ENCODE data around the gene RNF113A.

RNF113A gene

GRCh38 chrX:119885554-119886428 lies 14.3 kb upstream of the RNF113A start:
- WGBS, result 90% methylated on average over 10 of the region's 11 CpGs
- Histone ChIP-seq H3K9me3 (ENCODE audit: insufficient read depth, low read depth, low read length) (no peaks in the 10 kb centered on the region), H3K4me1 (ENCODE audit: insufficient read depth, low read length) (no peaks in the 10 kb centered on the region), H3K9ac (ENCODE audit: low read depth, low read length) (no peak overlapping the region), H3K4me3 (ENCODE audit: low read length) (no peak overlapping the region), H3K27ac (ENCODE audit: low read depth, low read length) (no peak overlapping the region), H3K27me3 (ENCODE audit: insufficient read depth, low read length) (no peaks in the 10 kb centered on the region), H3K36me3 (ENCODE audit: insufficient read depth, low read length) (no peaks in the 10 kb centered on the region)

GRCh38 chrX:119880552-119881437 lies 9.3 kb upstream of the RNF113A start:
- H3K4me3 ChIP-seq (ENCODE audit: low read length), result no peak overlapping the region
- no peaks in the 10 kb centered on the region for H3K27me3 ChIP-seq (ENCODE audit: insufficient read depth, low read length)
- no peak overlapping the region for H3K27ac ChIP-seq (ENCODE audit: low read depth, low read length)

GRCh38 chrX:119880076-119880475 lies 8.5 kb upstream of the RNF113A start:
- no peaks in the 10 kb centered on the region for H3K4me1 ChIP-seq (ENCODE audit: insufficient read depth, low read length)
- H3K27me3 ChIP-seq (ENCODE audit: insufficient read depth, low read length), result no peaks in the 10 kb centered on the region
- 95% methylated on average over 4 of the region's 5 CpGs for WGBS
- H3K9ac ChIP-seq (ENCODE audit: low read depth, low read length), result no peak overlapping the region
- H3K27ac ChIP-seq (ENCODE audit: low read depth, low read length), result no peak overlapping the region
- no peak overlapping the region for H3K4me3 ChIP-seq (ENCODE audit: low read length)
- H3K36me3 ChIP-seq (ENCODE audit: insufficient read depth, low read length), result peaks cover 18% of the 10 kb centered on the region
- no peaks in the 10 kb centered on the region for H3K9me3 ChIP-seq (ENCODE audit: insufficient read depth, low read depth, low read length)

More at GRCh38 chrX:119880552-119881437, 9.3 kb upstream of the RNF113A start:
- WGBS, result 66% methylated on average over 11 of the region's 11 CpGs
- Histone ChIP-seq H3K9me3 (ENCODE audit: insufficient read depth, low read depth, low read length) (no peaks in the 10 kb centered on the region), H3K36me3 (ENCODE audit: insufficient read depth, low read length) (peaks cover 14% of the 10 kb centered on the region), H3K9ac (ENCODE audit: low read depth, low read length) (no peak overlapping the region), H3K4me1 (ENCODE audit: insufficient read depth, low read length) (no peaks in the 10 kb centered on the region)

GRCh38 chrX:119878740-119879139 lies 7.2 kb upstream of the RNF113A start:
- peaks cover 23% of the 10 kb centered on the region for H3K36me3 ChIP-seq (ENCODE audit: insufficient read depth, low read length)
- no peak overlapping the region for H3K4me3 ChIP-seq (ENCODE audit: low read length)
- no peaks in the 10 kb centered on the region for H3K9me3 ChIP-seq (ENCODE audit: insufficient read depth, low read depth, low read length)
- H3K27me3 ChIP-seq (ENCODE audit: insufficient read depth, low read length), result no peaks in the 10 kb centered on the region
- no peaks in the 10 kb centered on the region for H3K4me1 ChIP-seq (ENCODE audit: insufficient read depth, low read length)
- no peak overlapping the region for H3K9ac ChIP-seq (ENCODE audit: low read depth, low read length)
- H3K27ac ChIP-seq (ENCODE audit: low read depth, low read length), result no peak overlapping the region
- WGBS, result no CpG with 5 or more reads among the region's 2 CpGs

- peak overlapping the region; percentile 93; the same call in 1 of the 2 replicates for H3K27ac ChIP-seq (ENCODE audit: low read depth, low read length)
- peak overlapping the region; percentile 77 for H3K9ac ChIP-seq (ENCODE audit: low read depth, low read length)
- no peaks in the 10 kb centered on the region for H3K27me3 ChIP-seq (ENCODE audit: insufficient read depth, low read length)
- peaks cover 12% of the 10 kb centered on the region for H3K36me3 ChIP-seq (ENCODE audit: insufficient read depth, low read length)
- no peaks in the 10 kb centered on the region for H3K4me1 ChIP-seq (ENCODE audit: insufficient read depth, low read length)
- no peaks in the 10 kb centered on the region for H3K9me3 ChIP-seq (ENCODE audit: insufficient read depth, low read depth, low read length)
- H3K4me3 ChIP-seq (ENCODE audit: low read length), result peak overlapping the region; percentile 91
- under 1% methylated on average over 26 of the region's 26 CpGs for WGBS
Measured at GRCh38 chrX:119871245-119871598, 311 bp downstream of the RNF113A start.

GRCh38 chrX:119870626-119871131 lies 854 bp downstream of the RNF113A start:
- 4% methylated on average over 25 of the region's 25 CpGs for WGBS
- H3K9ac ChIP-seq (ENCODE audit: low read depth, low read length), result peak overlapping the region; percentile 77
- H3K4me1 ChIP-seq (ENCODE audit: insufficient read depth, low read length), result no peaks in the 10 kb centered on the region
- H3K4me3 ChIP-seq (ENCODE audit: low read length), result peak overlapping the region; percentile 91
- peaks cover 8% of the 10 kb centered on the region for H3K36me3 ChIP-seq (ENCODE audit: insufficient read depth, low read length)
- H3K27ac ChIP-seq (ENCODE audit: low read depth, low read length), result no peak overlapping the region
- H3K9me3 ChIP-seq (ENCODE audit: insufficient read depth, low read depth, low read length), result no peaks in the 10 kb centered on the region
- no peaks in the 10 kb centered on the region for H3K27me3 ChIP-seq (ENCODE audit: insufficient read depth, low read length)

GRCh38 chrX:119853444-119853843 lies 18.1 kb downstream of the RNF113A start:
- no peaks in the 10 kb centered on the region for H3K27me3 ChIP-seq (ENCODE audit: insufficient read depth, low read length)
- peak overlapping the region; percentile 99 for H3K4me3 ChIP-seq (ENCODE audit: low read length)
- WGBS, result 58% methylated on average over 5 of the region's 10 CpGs

GRCh38 chrX:119852382-119853353 lies 18.9 kb downstream of the RNF113A start, which contains the start of gene UPF3B:
TSS of gene UPF3B (minus strand) at chrX:119852963. CDS start at chrX:119852928, 35 bp downstream.
- peaks cover 37% of the 10 kb centered on the region for H3K36me3 ChIP-seq (ENCODE audit: insufficient read depth, low read length)
- H3K9me3 ChIP-seq (ENCODE audit: insufficient read depth, low read depth, low read length), result no peaks in the 10 kb centered on the region
- under 1% methylated on average over 54 of the region's 54 CpGs for WGBS
- peak within 1 kb of the TSS; percentile 97 for H3K9ac ChIP-seq (ENCODE audit: low read depth, low read length)
- no peaks in the 10 kb centered on the region for H3K4me1 ChIP-seq (ENCODE audit: insufficient read depth, low read length)
- H3K4me3 ChIP-seq (ENCODE audit: low read length), result peak within 1 kb of the TSS; percentile 99
- H3K27ac ChIP-seq (ENCODE audit: low read depth, low read length), result peak within 1 kb of the TSS; percentile 92
- H3K27me3 ChIP-seq (ENCODE audit: insufficient read depth, low read length), result no peaks in the 10 kb centered on the region

More at GRCh38 chrX:119853444-119853843, 18.1 kb downstream of the RNF113A start:
- H3K9me3 ChIP-seq (ENCODE audit: insufficient read depth, low read depth, low read length), result no peaks in the 10 kb centered on the region
- H3K9ac ChIP-seq (ENCODE audit: low read depth, low read length), result peak overlapping the region; percentile 66
- peaks cover 30% of the 10 kb centered on the region for H3K36me3 ChIP-seq (ENCODE audit: insufficient read depth, low read length)
- no peaks in the 10 kb centered on the region for H3K4me1 ChIP-seq (ENCODE audit: insufficient read depth, low read length)
- H3K27ac ChIP-seq (ENCODE audit: low read depth, low read length), result peak overlapping the region; percentile 45

GRCh38 chrX:119833905-119834304 lies 37.6 kb downstream of the RNF113A start:
- Histone ChIP-seq H3K9me3 (ENCODE audit: insufficient read depth, low read depth, low read length) (no peaks in the 10 kb centered on the region), H3K9ac (ENCODE audit: low read depth, low read length) (no peak overlapping the region), H3K4me3 (ENCODE audit: low read length) (no peak overlapping the region), H3K27ac (ENCODE audit: low read depth, low read length) (no peak overlapping the region), H3K27me3 (ENCODE audit: insufficient read depth, low read length) (no peaks in the 10 kb centered on the region), H3K36me3 (ENCODE audit: insufficient read depth, low read length) (peaks cover 78% of the 10 kb centered on the region), H3K4me1 (ENCODE audit: insufficient read depth, low read length) (no peaks in the 10 kb centered on the region)
- WGBS, result 94% methylated on average over 3 of the region's 3 CpGs

GRCh38 chrX:119828446-119828845 lies 43.1 kb downstream of the RNF113A start:
- H3K9ac ChIP-seq (ENCODE audit: low read depth, low read length), result no peak overlapping the region
- no peak overlapping the region for H3K4me3 ChIP-seq (ENCODE audit: low read length)
- WGBS, result 94% methylated on average over 5 of the region's 5 CpGs
- H3K27me3 ChIP-seq (ENCODE audit: insufficient read depth, low read length), result no peaks in the 10 kb centered on the region
- H3K36me3 ChIP-seq (ENCODE audit: insufficient read depth, low read length), result peaks cover 34% of the 10 kb centered on the region
- no peaks in the 10 kb centered on the region for H3K9me3 ChIP-seq (ENCODE audit: insufficient read depth, low read depth, low read length)
- no peaks in the 10 kb centered on the region for H3K4me1 ChIP-seq (ENCODE audit: insufficient read depth, low read length)
- H3K27ac ChIP-seq (ENCODE audit: low read depth, low read length), result no peak overlapping the region
